ENCODE measurements around the gene SLC17A1.

GRCh38 chr6:25804804-25805203, 27.0 kb downstream of the SLC17A1 start:
- no peak for TF ChIP-seq CTCF (IDR thresholded peaks at IDR 0.05)
- TF ChIP-seq TCF7L2 (IDR thresholded peaks at IDR 0.05; ENCODE audit: low read depth, low read length): no peak
- TF ChIP-seq, protein P1, sequence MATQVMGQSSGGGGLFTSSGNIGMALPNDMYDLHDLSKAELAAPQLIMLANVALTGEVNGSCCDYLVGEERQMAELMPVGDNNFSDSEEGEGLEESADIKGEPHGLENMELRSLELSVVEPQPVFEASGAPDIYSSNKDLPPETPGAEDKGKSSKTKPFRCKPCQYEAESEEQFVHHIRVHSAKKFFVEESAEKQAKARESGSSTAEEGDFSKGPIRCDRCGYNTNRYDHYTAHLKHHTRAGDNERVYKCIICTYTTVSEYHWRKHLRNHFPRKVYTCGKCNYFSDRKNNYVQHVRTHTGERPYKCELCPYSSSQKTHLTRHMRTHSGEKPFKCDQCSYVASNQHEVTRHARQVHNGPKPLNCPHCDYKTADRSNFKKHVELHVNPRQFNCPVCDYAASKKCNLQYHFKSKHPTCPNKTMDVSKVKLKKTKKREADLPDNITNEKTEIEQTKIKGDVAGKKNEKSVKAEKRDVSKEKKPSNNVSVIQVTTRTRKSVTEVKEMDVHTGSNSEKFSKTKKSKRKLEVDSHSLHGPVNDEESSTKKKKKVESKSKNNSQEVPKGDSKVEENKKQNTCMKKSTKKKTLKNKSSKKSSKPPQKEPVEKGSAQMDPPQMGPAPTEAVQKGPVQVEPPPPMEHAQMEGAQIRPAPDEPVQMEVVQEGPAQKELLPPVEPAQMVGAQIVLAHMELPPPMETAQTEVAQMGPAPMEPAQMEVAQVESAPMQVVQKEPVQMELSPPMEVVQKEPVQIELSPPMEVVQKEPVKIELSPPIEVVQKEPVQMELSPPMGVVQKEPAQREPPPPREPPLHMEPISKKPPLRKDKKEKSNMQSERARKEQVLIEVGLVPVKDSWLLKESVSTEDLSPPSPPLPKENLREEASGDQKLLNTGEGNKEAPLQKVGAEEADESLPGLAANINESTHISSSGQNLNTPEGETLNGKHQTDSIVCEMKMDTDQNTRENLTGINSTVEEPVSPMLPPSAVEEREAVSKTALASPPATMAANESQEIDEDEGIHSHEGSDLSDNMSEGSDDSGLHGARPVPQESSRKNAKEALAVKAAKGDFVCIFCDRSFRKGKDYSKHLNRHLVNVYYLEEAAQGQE (IDR thresholded peaks at IDR 0.05; ENCODE audit: insufficient read depth in 1 of 2, low read depth in 2 of 2, low read length in 1 of 2): no peak
- no peak for TF ChIP-seq POLR2AphosphoS5 (IDR thresholded peaks at IDR 0.05; ENCODE audit: low read depth, low read length)
- no peak for TF ChIP-seq SIN3A (IDR thresholded peaks at IDR 0.05; ENCODE audit: borderline replicate concordance, insufficient read depth, low read depth, low read length)

Measured in Panc1 (cell line).